IMR-90 (cell line): Measurements from ENCODE around the gene A1BG. TPM values are rescaled to one million over a fixed set of nuclear protein-coding genes. Genes with fewer than 3 reads are reported as not detected.
A peak's percentile ranks its signal among the peaks of the same experiment; 100 is the strongest.

Experiments used
- ATAC-seq: fragments of 200-7000 bp; cut with Tn5 transposase; 2 replicates; pipeline ENCODE4 v1.9.1; 2020; ENCODE audit warnings: low read depth, mild to moderate bottlenecking, moderate library complexity
- BruUV-seq: library from RNA; stranded (reverse); fragments of 400-500 nt; replicated peaks from 2 replicates; lab custom pipeline; 2021; lab: Mats Ljungman, UMichigan
- CTCF ChIA-PET: fragments of 300-600 bp; formaldehyde crosslinking; extraction: SDS; loops from one replicate; lab custom pipeline; 2021; ENCODE audit warnings: antibody characterized with exemption; lab: Yijun Ruan, JAX
- POLR2A ChIA-PET: fragments of 300-600 bp; sonication (Branson Sonifier 250); formaldehyde crosslinking; loops from one replicate; lab custom pipeline; 2022; ENCODE audit warnings: antibody characterized with exemption; ENCODE audit not compliant: unreplicated experiment; lab: Charles Lee
- DNase-seq: peaks from one replicate; pipeline ENCODE4 v3.0.0; 2013
- H2AFZ ChIP-seq: replicated peaks from 2 replicates; pipeline ENCODE3; 2013; ENCODE audit warnings: low read length, mild to moderate bottlenecking; ENCODE audit not compliant: poor library complexity
- H2AK5ac ChIP-seq: 2 replicates; pipeline ENCODE4 v1.6.1; 2013; ENCODE audit warnings: low read depth, low read length, inconsistent platforms
- H2AK9ac ChIP-seq: replicated peaks from 2 replicates; pipeline ENCODE3; 2013; ENCODE audit warnings: mild to moderate bottlenecking, low read depth, low read length, moderate library complexity; ENCODE audit not compliant: poor library complexity
- H2BK120ac ChIP-seq: 2 replicates; pipeline ENCODE4 v1.6.1; 2013; ENCODE audit warnings: low read depth, low read length, inconsistent platforms
- H2BK15ac ChIP-seq: 3 replicates; pipeline ENCODE4 v1.6.1; 2013; ENCODE audit warnings: low read depth, low read length, inconsistent platforms
- H2BK20ac ChIP-seq: 2 replicates; pipeline ENCODE4 v1.6.1; 2013; ENCODE audit warnings: low read depth, mild to moderate bottlenecking, inconsistent platforms, low read length, moderate library complexity
- H2BK5ac ChIP-seq: 2 replicates; pipeline ENCODE4 v1.6.1; 2013; ENCODE audit warnings: mild to moderate bottlenecking, low read depth, low read length, inconsistent platforms; ENCODE audit not compliant: poor library complexity, severe bottlenecking
- H3K14ac ChIP-seq: replicated peaks from 2 replicates; pipeline ENCODE4 v1.6.1; 2013; ENCODE audit warnings: low read depth, low read length, inconsistent platforms
- H3K18ac ChIP-seq: 2 replicates; pipeline ENCODE4 v1.6.1; 2013; ENCODE audit warnings: low read depth, low read length, control low read depth
- H3K23ac ChIP-seq: 2 replicates; pipeline ENCODE4 v1.6.1; 2013; ENCODE audit warnings: low read depth, low read length, inconsistent platforms
- H3K27ac ChIP-seq: 2 replicates; pipeline ENCODE4 v1.5.1; 2013; ENCODE audit warnings: mild to moderate bottlenecking, control low read depth, low read length; ENCODE audit not compliant: insufficient read depth
- H3K27me3 ChIP-seq: 2 replicates; pipeline ENCODE4 v1.6.1; 2013; ENCODE audit warnings: low read length; ENCODE audit not compliant: control insufficient read depth, insufficient read depth
- H3K36me3 ChIP-seq: 2 replicates; pipeline ENCODE4 v1.6.1; 2013; ENCODE audit warnings: low read length, mixed read lengths; ENCODE audit not compliant: control insufficient read depth, insufficient read depth
- H3K4ac ChIP-seq: 2 replicates; pipeline ENCODE4 v1.6.1; 2013; ENCODE audit warnings: low read depth, low read length, inconsistent platforms
- H3K4me1 ChIP-seq: 2 replicates; pipeline ENCODE4 v1.6.1; 2013; ENCODE audit warnings: low read length, mixed read lengths; ENCODE audit not compliant: control insufficient read depth, insufficient read depth
- H3K4me2 ChIP-seq: 2 replicates; pipeline ENCODE4 v1.6.1; 2013; ENCODE audit warnings: low read depth, mild to moderate bottlenecking, control low read depth, low read length, moderate library complexity
- H3K4me3 ChIP-seq: 2 replicates; pipeline ENCODE4 v1.5.1; 2013; ENCODE audit warnings: low read depth, mild to moderate bottlenecking, control low read depth, low read length, moderate library complexity; ENCODE audit not compliant: insufficient read depth
- H3K56ac ChIP-seq: 2 replicates; pipeline ENCODE4 v1.6.1; 2013; ENCODE audit warnings: low read length, inconsistent platforms; ENCODE audit not compliant: insufficient read depth; ENCODE audit errors: extremely low read depth
- H3K79me1 ChIP-seq, 2 experiments: 2 replicates each; pipeline ENCODE4 v1.6.1; 2013; ENCODE audit warnings: low read length in 2 of 2, inconsistent platforms in 1 of 2, low read depth in 1 of 2
- H3K9ac ChIP-seq: 2 replicates; pipeline ENCODE4 v1.6.1; 2013; ENCODE audit warnings: low read depth, low read length, control low read depth
- H3K9me1 ChIP-seq: 2 replicates; pipeline ENCODE4 v1.6.1; 2013; ENCODE audit warnings: low read length, inconsistent platforms; ENCODE audit not compliant: insufficient read depth
- H3K9me3 ChIP-seq: 2 replicates; pipeline ENCODE4 v1.6.1; 2013; ENCODE audit warnings: low read length; ENCODE audit not compliant: control insufficient read depth, insufficient read depth
- H4K20me1 ChIP-seq: 2 replicates; pipeline ENCODE4 v1.6.1; 2013; ENCODE audit warnings: low read length, inconsistent platforms; ENCODE audit not compliant: insufficient read depth
- H4K5ac ChIP-seq: 2 replicates; pipeline ENCODE4 v1.6.1; 2013; ENCODE audit warnings: mild to moderate bottlenecking, low read depth, low read length, control low read depth
- H4K8ac ChIP-seq, 2 experiments: 2 replicates each; pipeline ENCODE4 v1.6.1; 2013; ENCODE audit warnings: low read depth in 2 of 2, low read length in 2 of 2, control low read depth in 1 of 2, inconsistent platforms in 1 of 2
- H4K91ac ChIP-seq: 2 replicates; pipeline ENCODE4 v1.6.1; 2013; ENCODE audit warnings: low read depth, low read length, inconsistent platforms; ENCODE audit not compliant: insufficient read depth
- USF2 ChIP-seq: fragments of 150-350 bp; IDR thresholded peaks from 2 replicates; pipeline ENCODE4 v1.6.1; 2017; ENCODE audit warnings: mild to moderate bottlenecking, antibody characterized with exemption, low read length, low read depth
- WGBS, 2 experiments: methylation state at CpG; one replicate each; pipeline versions ENCODE4 v1.1.5 to v1.1.7; 2013; ENCODE audit warnings: missing lambda C conversion rate in 2 of 2; ENCODE audit not compliant: insufficient read length in 1 of 2; ENCODE audit errors: extremely low coverage in 2 of 2; 5-methylcytosine and 5-hydroxymethylcytosine counted together
- dilution Hi-C: fragments of 300-500 bp; cut with HindIII; formaldehyde crosslinking; loops from one replicate; pipeline ENCODE4 v1.14.3; 2018; ENCODE audit warnings: low sequenced_read_pairs; ENCODE audit not compliant: unreplicated experiment
- in situ Hi-C: fragments of 300-500 bp; cut with MboI; formaldehyde crosslinking; loops from 3 replicates; pipeline ENCODE4 v1.14.3; 2019; ENCODE audit warnings: low sequenced_read_pairs, inconsistent platforms, mixed read lengths
- intact Hi-C: fragments of 100-400 bp; cut with micrococcal nuclease; formaldehyde crosslinking; loops from 2 replicates; pipeline ENCODE4 v1.10.0; 2022
- polyA plus RNA-seq, 3 experiments: library from polyadenylated mRNA; depleted of rRNA; stranded (reverse); fragments of >200 nt; gene quantifications; 2 replicates each; pipeline ENCODE4 v1.2.3, GENCODE V29; 2012; ENCODE audit warnings: low replicate concordance in 1 of 3
- total RNA-seq: library from RNA; depleted of rRNA; stranded (reverse); fragments of >200 nt; gene quantifications from 2 replicates; pipeline ENCODE4 v1.2.3, GENCODE V29; 2012

The A1BG gene
- total and polyA plus RNA-seq, 2 of the 4 experiments (the other 2 are of a cell fraction), result 4.5 to 54.5 TPM

GRCh38 chr19:58366585-58367430 lies 13.5 kb upstream of the A1BG start:
- no peaks in the 10 kb centered on the region for H4K20me1 ChIP-seq
- TF ChIP-seq USF2, result no peak
- intact Hi-C loops (no loop called here), in situ Hi-C loops (no loop called here), dilution Hi-C loops (no loop called here)
- H4K5ac ChIP-seq, result no peak overlapping the region
- H3K4me1 ChIP-seq, result peaks cover 2% of the 10 kb centered on the region
- H3K79me1 ChIP-seq, result peaks cover 0 to 1% of the 10 kb centered on the region in 2 experiments; a peak in 1 of 4 replicates
- no peak overlapping the region for H2BK20ac ChIP-seq
- no peak overlapping the region for H2BK15ac ChIP-seq
- no peak overlapping the region for H3K18ac ChIP-seq
- no peak overlapping the region for H2BK5ac ChIP-seq
- no peak overlapping the region for H3K4ac ChIP-seq
- no TSS peak for BruUV-seq
- WGBS, 2 experiments, result 86% methylated on average over 8 of the region's 32 CpGs; no CpG with 5 or more reads in 1 of the 2 experiments
- no peak overlapping the region for H3K4me2 ChIP-seq
- no peak overlapping the region for H3K27ac ChIP-seq
- no peak overlapping the region for H4K8ac ChIP-seq
- no peak overlapping the region for H4K91ac ChIP-seq
- peaks cover 3% of the 10 kb centered on the region; the same call in 1 of the 2 replicates for H3K9me3 ChIP-seq
- H2BK120ac ChIP-seq, result no peak overlapping the region
- peak overlapping the region; percentile 16 for H2AK9ac ChIP-seq
- H3K36me3 ChIP-seq, result no peaks in the 10 kb centered on the region
- DNase-seq, result no peak
- H3K56ac ChIP-seq, result no peak overlapping the region
- H3K4me3 ChIP-seq, result no peak overlapping the region
- H3K23ac ChIP-seq, result no peak overlapping the region
- ATAC-seq, result no peak
- ChIA-PET CTCF (no interaction called here), POLR2A (no interaction called here)
- no peak overlapping the region for H3K9ac ChIP-seq
- H2AK5ac ChIP-seq, result no peak overlapping the region
- H3K14ac ChIP-seq, result no peak overlapping the region
- H2AFZ ChIP-seq, result no peak overlapping the region
- no peaks in the 10 kb centered on the region for H3K27me3 ChIP-seq
- peaks cover 2% of the 10 kb centered on the region; the same call in 1 of the 2 replicates for H3K9me1 ChIP-seq
